DOHH2 (cell line): ENCODE data around the gene RBM22.

Experiments
- H3F3A ChIP-seq: fragments of 200-600 bp; sonication (generic), shearing (Covaris generic); 2 replicates; pipeline ENCODE4 v1.6.0; 2016; ENCODE audit warnings: antibody characterized with exemption, mild to moderate bottlenecking; ENCODE audit not compliant: control insufficient read depth, insufficient read depth
- H3K27ac ChIP-seq: fragments of 200-600 bp; sonication (generic); 2 replicates; pipeline ENCODE4 v1.5.1; 2014; ENCODE audit warnings: low read depth, mild to moderate bottlenecking, low read length, moderate library complexity
- H3K27me3 ChIP-seq: fragments of 200-600 bp; sonication (generic); 2 replicates; pipeline ENCODE4 v1.6.1; 2014; ENCODE audit warnings: mild to moderate bottlenecking, low read length, mixed read lengths; ENCODE audit not compliant: control insufficient read depth
- H3K36me3 ChIP-seq: fragments of 200-600 bp; sonication (generic); 2 replicates; pipeline ENCODE4 v1.6.1; 2014; ENCODE audit warnings: mild to moderate bottlenecking, low read length, moderate library complexity, mixed read lengths; ENCODE audit not compliant: control insufficient read depth
- H3K4me1 ChIP-seq: fragments of 200-600 bp; sonication (generic); 2 replicates; pipeline ENCODE4 v1.6.1; 2014; ENCODE audit warnings: mild to moderate bottlenecking, low read length, mixed read lengths; ENCODE audit not compliant: control insufficient read depth
- H3K4me2 ChIP-seq: fragments of 200-600 bp; sonication (generic); 2 replicates; pipeline ENCODE4 v1.6.0; 2014; ENCODE audit warnings: mild to moderate bottlenecking, low read length, moderate library complexity
- H3K4me3 ChIP-seq: fragments of 200-600 bp; sonication (generic); 2 replicates; pipeline ENCODE4 v1.5.1; 2014; ENCODE audit warnings: mild to moderate bottlenecking, low read length, mixed read lengths
- H3K79me2 ChIP-seq: fragments of 200-600 bp; sonication (generic); 2 replicates; pipeline ENCODE4 v1.6.1; 2014; ENCODE audit warnings: mild to moderate bottlenecking, low read length, mixed read lengths; ENCODE audit not compliant: control insufficient read depth
- H3K9me2 ChIP-seq: fragments of 200-600 bp; sonication (generic); replicated peaks from 2 replicates; pipeline ENCODE4 v1.6.1; 2014; ENCODE audit warnings: mild to moderate bottlenecking, low read length, mixed read lengths; ENCODE audit not compliant: control insufficient read depth
- H3K9me3 ChIP-seq: fragments of 200-600 bp; sonication (generic); 2 replicates; pipeline ENCODE4 v1.6.1; 2014; ENCODE audit warnings: antibody characterized with exemption, low read length, mixed read lengths; ENCODE audit not compliant: control insufficient read depth, insufficient read depth
- H4K20me1 ChIP-seq: fragments of 200-600 bp; sonication (generic); 2 replicates; pipeline ENCODE4 v1.6.0; 2014; ENCODE audit warnings: low read depth, mild to moderate bottlenecking, antibody characterized with exemption, low read length, moderate library complexity; ENCODE audit not compliant: control insufficient read depth, insufficient read depth
- CTCF ChIP-seq: fragments of 200-600 bp; sonication (generic); IDR thresholded peaks from one replicate; pipeline ENCODE4 v1.5.1; 2014; ENCODE audit warnings: antibody characterized with exemption, mild to moderate bottlenecking, low read depth, low read length; ENCODE audit not compliant: poor library complexity, severe bottlenecking
- EZH2phosphoT487 ChIP-seq: fragments of 200-600 bp; sonication (generic); IDR thresholded peaks from 2 replicates; pipeline ENCODE4 v1.6.1; 2017; ENCODE audit warnings: borderline replicate concordance, mild to moderate bottlenecking, antibody characterized with exemption, low read length, moderate library complexity, mixed read lengths

The RBM22 gene

DNA sequence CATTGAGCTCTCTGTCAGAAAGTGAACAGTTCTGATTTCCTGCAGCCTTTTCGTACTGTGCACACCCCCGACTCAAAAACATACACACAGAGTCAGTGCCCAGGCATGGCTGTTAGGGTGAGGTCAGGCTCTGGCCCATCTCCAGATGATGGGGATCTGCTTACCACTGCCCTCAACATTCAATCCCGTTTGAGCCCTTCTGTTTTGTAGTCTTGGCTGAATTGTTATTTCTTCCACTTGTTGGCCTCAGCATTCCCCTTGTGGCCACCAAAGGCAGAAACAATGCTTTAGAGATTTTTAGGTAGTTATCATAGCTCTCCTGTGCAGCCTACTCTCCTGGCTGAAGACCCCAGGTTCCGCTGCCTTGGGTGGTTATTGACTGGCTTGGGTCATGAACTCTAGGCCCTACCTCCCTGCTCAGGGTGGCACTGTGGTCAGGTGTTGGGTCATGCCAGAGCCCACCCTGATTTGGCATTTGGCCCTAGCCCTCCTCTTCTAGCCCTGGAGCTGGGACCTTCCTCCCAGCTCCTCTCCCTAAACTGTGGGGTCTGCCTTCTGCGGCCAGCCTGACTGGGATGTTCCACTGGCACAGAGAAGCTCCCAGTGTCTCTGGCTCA is 47.6 kb downstream of the RBM22 start:
- H3K27ac ChIP-seq: no peak overlapping the region

GRCh38 chr5:150651924-150652671 is 48.8 kb downstream of the RBM22 start:
- H3K79me2 ChIP-seq: no peaks in the 10 kb centered on the region
- no peaks in the 10 kb centered on the region for H3K36me3 ChIP-seq
- no peaks in the 10 kb centered on the region for H3F3A ChIP-seq
- peaks cover 10% of the 10 kb centered on the region for H3K4me1 ChIP-seq
- TF ChIP-seq EZH2phosphoT487: no peak
- peaks cover 11% of the 10 kb centered on the region for H3K27me3 ChIP-seq
- no peak overlapping the region for H3K27ac ChIP-seq
- H4K20me1 ChIP-seq: no peaks in the 10 kb centered on the region
- no peaks in the 10 kb centered on the region for H3K9me3 ChIP-seq
- H3K9me2 ChIP-seq: no peaks in the 10 kb centered on the region
- no peak overlapping the region for H3K4me2 ChIP-seq
- no peak overlapping the region for H3K4me3 ChIP-seq

More for the DNA sequence above, 47.6 kb downstream of the RBM22 start:
- H3K4me3 ChIP-seq: no peak overlapping the region
- no peaks in the 10 kb centered on the region for H4K20me1 ChIP-seq
- H3K4me2 ChIP-seq: no peak overlapping the region
- H3K9me2 ChIP-seq: no peaks in the 10 kb centered on the region
- TF ChIP-seq EZH2phosphoT487 (no peak), CTCF (no peak)
- H3F3A ChIP-seq: no peaks in the 10 kb centered on the region
- peaks cover 12% of the 10 kb centered on the region for H3K4me1 ChIP-seq
- no peaks in the 10 kb centered on the region for H3K36me3 ChIP-seq
- H3K9me3 ChIP-seq: no peaks in the 10 kb centered on the region
- no peaks in the 10 kb centered on the region for H3K79me2 ChIP-seq
- peaks cover 11% of the 10 kb centered on the region for H3K27me3 ChIP-seq

GRCh38 chr5:150651382-150651781 is 49.5 kb downstream of the RBM22 start:
- H3K27me3 ChIP-seq: peaks cover 11% of the 10 kb centered on the region
- no peak overlapping the region for H3K4me2 ChIP-seq
- peaks cover 6% of the 10 kb centered on the region for H3K4me1 ChIP-seq
- H3F3A ChIP-seq: no peaks in the 10 kb centered on the region
- H3K9me3 ChIP-seq: no peaks in the 10 kb centered on the region
- no peaks in the 10 kb centered on the region for H3K79me2 ChIP-seq
- H3K27ac ChIP-seq: no peak overlapping the region
- TF ChIP-seq CTCF (no peak), EZH2phosphoT487 (no peak)
- H3K36me3 ChIP-seq: no peaks in the 10 kb centered on the region
- no peaks in the 10 kb centered on the region for H3K9me2 ChIP-seq
- no peak overlapping the region for H3K4me3 ChIP-seq
- no peaks in the 10 kb centered on the region for H4K20me1 ChIP-seq
